GM21515 (cell line): Measurements from ENCODE around the gene KRTAP10-3.
"Not testable (repeated sequence)": the region's sequence is repeated elsewhere in the genome, so short reads cannot be mapped to it uniquely, and the experiment has no call there.

ENCODE experiments used
- ATAC-seq: cut with Tn5 transposase; IDR thresholded peaks from one replicate; pipeline ENCODE4 v1.9.1; 2021; ENCODE audit not compliant: unreplicated experiment

Gene KRTAP10-3

GRCh38 chr21:44572959-44573583, 14.5 kb upstream of the KRTAP10-3 start:
- ATAC-seq: no peak

- ATAC-seq: no peak
Observed at GRCh38 chr21:44571844-44572782, 13.5 kb upstream of the KRTAP10-3 start.

DNA sequence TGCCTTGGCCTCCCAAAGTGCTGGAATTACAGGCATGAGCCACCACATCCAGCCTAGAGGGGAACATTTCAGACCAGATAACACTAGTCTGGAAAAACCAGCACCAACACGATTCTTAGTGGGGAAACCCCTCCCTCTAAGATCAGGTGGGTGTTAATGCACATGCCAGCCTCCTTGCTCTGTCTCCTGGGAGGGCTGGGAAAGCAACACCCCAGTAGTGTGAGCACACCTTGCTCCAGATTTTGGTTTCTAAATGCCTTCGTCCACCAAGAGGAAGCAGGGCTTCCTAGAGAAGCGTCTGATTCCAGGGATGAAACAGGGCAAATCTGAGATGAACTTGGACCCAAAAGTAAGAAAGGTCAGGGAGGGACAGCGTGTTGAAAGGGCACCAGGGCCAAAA, 12.7 kb upstream of the KRTAP10-3 start:
- ATAC-seq: no peak

DNA sequence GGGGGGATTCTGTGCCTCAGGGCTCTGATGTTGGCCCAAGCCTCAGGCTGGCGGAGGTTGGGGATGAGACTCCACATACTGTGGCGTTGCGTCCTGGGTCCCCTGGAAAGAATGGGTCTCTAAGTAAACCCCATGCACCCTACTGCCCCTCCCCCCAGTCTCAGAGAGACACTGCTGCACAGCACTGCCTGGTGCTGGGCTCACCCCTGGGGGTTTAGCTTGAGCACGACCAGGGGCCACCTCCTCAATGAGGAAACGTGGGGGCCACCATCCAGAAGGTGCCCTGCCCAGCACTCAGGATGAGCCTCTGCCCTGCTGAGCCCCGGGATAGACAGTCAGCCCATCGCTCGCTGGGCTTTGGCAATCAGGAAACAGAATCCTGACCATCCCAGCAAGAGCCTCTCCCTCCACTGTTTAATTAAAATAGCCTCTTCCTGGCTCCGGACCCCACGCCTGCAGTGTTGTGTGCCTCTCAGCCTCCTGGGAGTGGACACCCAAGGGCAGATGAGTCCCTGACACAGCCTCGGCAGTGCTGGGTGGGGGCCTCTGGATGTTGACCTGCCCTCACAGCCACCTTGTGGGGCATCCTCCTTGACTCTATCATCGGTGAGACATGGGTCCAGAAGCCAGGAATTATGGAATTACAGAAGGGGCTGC, 11.4 kb upstream of the KRTAP10-3 start:
- ATAC-seq: no peak

DNA sequence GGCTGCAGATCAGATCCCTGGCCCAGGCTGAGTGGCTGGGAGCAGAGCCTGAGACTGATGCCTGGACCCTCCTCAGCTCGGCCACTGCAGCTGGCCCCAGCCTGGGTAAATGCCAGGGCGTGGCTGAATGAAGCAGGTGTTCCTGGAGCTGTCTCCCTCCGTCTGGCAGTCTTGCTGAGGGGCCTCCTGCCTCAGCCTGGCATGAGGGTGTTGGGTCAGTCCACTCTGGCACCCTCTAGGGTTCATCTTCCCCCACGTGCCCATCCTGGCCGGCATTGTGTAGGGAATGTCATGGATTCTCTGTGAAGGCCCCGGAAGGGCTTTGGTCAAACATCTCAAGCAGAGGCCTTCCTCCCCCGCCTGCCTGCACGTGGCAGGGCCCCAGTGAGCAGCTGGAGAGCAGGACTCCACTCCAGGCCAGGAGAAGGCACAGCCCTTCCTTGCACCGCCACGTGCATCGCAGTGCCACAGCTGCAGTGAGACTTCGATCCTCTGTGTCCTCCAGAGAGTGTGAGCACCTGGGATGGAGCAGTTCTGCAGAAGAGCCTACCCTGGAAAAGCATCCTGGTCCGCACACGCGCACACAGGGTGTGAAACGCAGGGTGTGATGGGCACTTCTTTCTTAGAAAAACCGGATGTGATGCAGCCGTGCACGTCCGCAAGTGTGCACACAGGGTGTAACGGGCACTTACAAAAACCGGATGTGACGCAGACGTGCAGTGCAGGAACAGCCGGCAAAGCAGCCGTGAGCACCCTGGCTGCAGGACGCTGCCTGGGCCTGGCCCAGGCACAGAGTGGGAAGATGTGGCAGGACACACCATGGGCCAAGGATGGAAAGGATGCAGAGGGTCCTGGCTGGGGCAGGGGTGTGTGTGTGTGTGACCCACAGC, 10.3 kb upstream of the KRTAP10-3 start:
- ATAC-seq: no peak

DNA sequence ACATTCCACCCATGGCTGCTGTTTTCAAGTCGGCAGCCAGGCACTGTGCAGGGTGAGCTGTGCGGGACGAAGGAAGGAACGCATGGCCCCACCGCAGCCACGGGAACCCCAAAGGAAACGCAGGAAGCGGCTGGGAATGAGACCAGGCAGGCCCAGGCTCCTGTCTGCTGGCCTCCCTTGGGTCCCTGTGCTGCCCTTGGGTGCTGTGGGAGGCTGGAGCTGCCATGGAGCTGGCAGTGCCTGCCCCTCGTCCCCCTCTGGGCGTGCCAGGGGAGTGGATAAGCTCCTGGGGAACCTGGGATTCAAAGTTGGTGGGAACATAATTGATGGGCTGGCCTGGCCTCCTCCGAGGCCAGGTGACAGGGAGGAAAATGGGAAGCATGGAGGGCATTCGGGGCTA, 9.7 kb upstream of the KRTAP10-3 start:
- no peak for ATAC-seq

DNA sequence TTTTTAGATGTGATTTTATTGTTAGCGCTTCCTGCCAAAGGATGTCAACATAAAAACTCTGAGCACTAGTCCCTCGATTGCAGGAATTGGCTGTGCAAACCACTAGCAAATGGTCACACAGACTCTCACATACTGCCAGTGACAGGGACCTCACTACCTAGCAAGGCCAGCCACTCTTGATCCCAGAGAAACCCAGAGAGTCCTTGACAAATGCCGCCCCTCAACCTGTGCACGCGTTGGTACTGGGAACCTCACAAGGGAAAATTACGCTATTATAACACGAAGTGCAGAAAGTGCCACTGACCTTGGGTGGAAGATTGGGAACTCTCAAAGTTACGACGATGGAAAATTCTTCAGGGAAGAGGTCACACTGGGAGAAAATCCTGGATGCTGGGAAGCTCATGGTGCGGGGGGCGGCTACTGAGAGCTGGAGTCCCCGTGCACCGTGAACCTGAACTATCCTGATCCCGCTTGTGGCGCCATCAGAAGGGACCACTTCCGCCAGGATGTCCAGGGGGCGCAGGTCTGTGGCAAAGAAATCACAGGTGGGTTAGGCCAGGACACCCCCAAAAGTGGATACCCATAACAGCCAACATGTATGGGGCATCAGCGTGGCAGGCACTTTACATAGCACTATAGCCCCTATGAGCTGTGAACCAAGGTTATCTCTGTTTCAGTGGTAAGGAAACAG, 9.0 kb upstream of the KRTAP10-3 start:
- no peak for ATAC-seq

GRCh38 chr21:44566403-44566802, 7.8 kb upstream of the KRTAP10-3 start:
- no peak for ATAC-seq

GRCh38 chr21:44564886-44565598, 6.4 kb upstream of the KRTAP10-3 start:
- ATAC-seq: no peak

DNA sequence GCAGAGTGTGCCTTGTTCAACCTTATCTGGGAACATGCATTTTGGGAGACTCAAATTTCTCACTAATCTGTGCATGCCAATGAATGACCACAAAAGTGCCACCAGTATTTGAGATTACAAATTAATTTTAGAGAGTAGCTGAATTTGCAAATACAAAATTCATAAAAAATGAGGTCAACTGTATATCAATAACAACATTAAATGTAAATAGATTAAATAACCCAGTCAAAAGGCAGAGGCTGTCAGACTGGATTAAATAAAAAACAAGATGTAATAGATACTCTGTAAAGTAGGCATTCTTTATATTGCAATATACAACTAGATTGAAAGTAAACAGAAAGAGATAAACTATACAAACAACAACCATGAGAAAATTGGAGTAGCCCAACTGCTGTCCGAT, 5.5 kb upstream of the KRTAP10-3 start:
- ATAC-seq: no peak

DNA sequence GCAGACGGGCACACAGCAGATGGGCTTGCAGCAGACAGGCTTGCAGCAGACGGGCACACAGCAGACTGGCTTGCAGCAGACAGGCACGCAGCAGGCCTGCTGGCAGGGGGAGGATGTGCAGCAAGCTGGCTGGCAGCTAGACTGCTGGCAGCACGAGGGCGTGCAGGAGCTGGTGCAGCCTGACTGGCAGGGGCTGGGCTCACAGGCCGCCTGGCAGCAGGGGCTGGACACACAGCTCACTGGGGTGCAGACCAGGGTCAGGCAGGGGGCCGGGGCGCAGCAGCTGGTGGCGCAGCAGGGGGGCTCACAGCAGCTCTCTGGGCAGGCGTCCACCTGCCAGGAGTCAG, 293 bp downstream of the KRTAP10-3 start:
- not testable (repeated sequence) for ATAC-seq

DNA sequence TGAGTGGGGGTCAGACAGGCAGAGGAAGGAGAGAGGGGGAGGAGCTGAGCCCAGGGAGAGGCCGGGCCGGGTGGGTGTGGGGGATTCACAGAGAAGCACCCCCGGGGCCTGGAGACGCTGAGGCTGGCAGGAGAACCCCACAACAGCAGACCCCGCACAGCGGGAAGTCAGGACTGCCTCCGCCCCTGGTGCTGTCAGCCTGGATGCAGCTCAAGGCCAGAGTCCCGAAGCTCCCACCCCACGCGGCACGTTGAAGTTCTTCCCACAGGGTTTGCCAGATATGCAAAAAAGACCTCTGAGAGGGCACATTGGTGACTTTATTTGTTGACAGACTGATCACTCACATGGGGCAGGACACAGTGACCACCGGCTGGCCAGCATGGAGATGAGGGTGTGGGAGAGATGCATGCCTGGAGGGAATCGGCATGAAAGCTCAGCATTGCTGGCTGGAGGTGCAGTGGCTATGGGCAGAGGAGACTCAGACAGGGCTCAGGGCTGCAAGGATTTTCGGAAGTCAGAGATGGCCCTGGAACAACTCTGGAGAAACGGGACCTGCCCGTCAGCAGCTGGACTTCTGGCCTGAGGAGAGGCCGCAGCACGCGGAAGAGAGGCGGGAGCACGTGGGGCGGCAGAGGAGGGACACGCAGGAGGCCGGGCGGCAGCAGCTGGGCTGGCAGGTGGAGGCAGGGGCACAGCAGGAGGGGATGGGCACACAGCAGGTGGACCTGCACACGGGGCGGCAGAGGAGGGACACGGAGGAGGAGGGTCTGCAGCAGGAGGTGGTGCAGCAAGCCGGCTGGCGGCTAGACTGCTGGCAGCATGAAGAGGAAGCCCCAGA, 885 bp downstream of the KRTAP10-3 start:
- ATAC-seq: no peak

- ATAC-seq: no peak
Observed at GRCh38 chr21:44556879-44557278, 1.7 kb downstream of the KRTAP10-3 start.

GRCh38 chr21:44555200-44555875, 3.3 kb downstream of the KRTAP10-3 start:
- no peak for ATAC-seq

DNA sequence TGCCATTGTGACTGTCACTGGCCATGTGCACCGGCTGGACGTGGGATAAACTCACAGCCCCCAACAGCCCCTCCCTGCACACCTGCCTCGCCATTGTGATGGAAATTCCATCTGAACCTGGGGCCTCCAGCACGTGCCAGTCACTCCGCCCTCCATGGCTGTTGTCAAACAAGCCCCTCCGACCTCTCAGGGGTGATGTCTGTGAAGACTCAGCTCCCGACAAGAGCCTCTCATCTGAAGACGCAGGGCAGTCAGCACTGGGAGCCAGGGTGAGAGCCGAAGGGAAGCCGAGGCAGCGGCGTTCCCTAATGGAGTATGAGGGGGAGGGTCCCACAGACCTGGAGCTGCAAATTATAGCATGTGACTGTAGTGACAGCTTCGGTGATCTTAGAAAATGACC, 5.9 kb downstream of the KRTAP10-3 start:
- ATAC-seq: no peak

GRCh38 chr21:44552136-44552535, 6.5 kb downstream of the KRTAP10-3 start:
- ATAC-seq: no peak

GRCh38 chr21:44551340-44551961, 7.1 kb downstream of the KRTAP10-3 start, which contains the start of gene KRTAP10-2:
TSS of gene KRTAP10-2 (minus strand) at chr21:44551505. CDS start at chr21:44551458, 47 bp downstream.
- ATAC-seq: no peak

GRCh38 chr21:44550807-44551206, 7.8 kb downstream of the KRTAP10-3 start:
- no peak for ATAC-seq
